Colonic mucosa (tissue), 4 donors: ENCODE measurements around the gene SUPT5H. TPM values are rescaled to one million over a fixed set of nuclear protein-coding genes. Genes with fewer than 3 reads are reported as not detected.

Experiments used
- DNase-seq: peaks from one replicate; pipeline ENCODE4 v3.0.0-alpha.2; 2020
- H3K27ac ChIP-seq: fragments of 200-600 bp; one replicate; pipeline ENCODE4 v1.8.0; 2021
- H3K27me3 ChIP-seq: fragments of 200-600 bp; one replicate; pipeline ENCODE4 v1.8.0; 2021
- H3K36me3 ChIP-seq: fragments of 200-600 bp; one replicate; pipeline ENCODE4 v1.8.0; 2021
- H3K4me1 ChIP-seq: fragments of 200-600 bp; one replicate; pipeline ENCODE4 v1.8.0; 2021; ENCODE audit warnings: mild to moderate bottlenecking
- H3K4me3 ChIP-seq: fragments of 200-600 bp; one replicate; pipeline ENCODE4 v1.8.0; 2021
- H3K9ac ChIP-seq, 2 donors: one replicate each; pipeline ENCODE4 v1.7.0; 2013; ENCODE audit warnings: control low read depth in 2 of 2, low read depth in 2 of 2, low read length in 2 of 2
- H3K9me3 ChIP-seq: fragments of 200-600 bp; one replicate; pipeline ENCODE4 v1.8.0; 2021
- CTCF ChIP-seq: fragments of 200-600 bp; IDR thresholded peaks from one replicate; pipeline ENCODE4 v1.8.0; 2022; ENCODE audit warnings: antibody characterized with exemption, mild to moderate bottlenecking
- intact Hi-C: fragments of 100-400 bp; cut with DNase I; formaldehyde crosslinking; loops from one replicate; pipeline ENCODE4 v1.14.1; 2022
- total RNA-seq, 2 donors: library from RNA; stranded (reverse); fragmentation: NEBNext Ultra II Directional in 1 of 2; extraction: Animal tissue kit (Norgen Biotek cat#: 25700) in 1 of 2; gene quantifications; one replicate each; pipeline ENCODE4 v1.2.1, GENCODE V29; 2021
- donor health status: healthy.
- donor health status: DM: no; HTN: no; CAD: no.
- donor health status: DM: no; HTN: no; CAD: no.

SUPT5H gene
- total RNA-seq, 2 donors from 2014 or later: 76.6 to 123 TPM

- DNase-seq: no peak
- intact Hi-C loops: no loop called here
- no peak for TF ChIP-seq CTCF
- no peak overlapping the region for H3K27ac ChIP-seq
- H3K4me1 ChIP-seq: no peaks in the 10 kb centered on the region
- H3K9ac ChIP-seq: no peak overlapping the region
- H3K27me3 ChIP-seq: peaks cover 38% of the 10 kb centered on the region
- no peaks in the 10 kb centered on the region for H3K36me3 ChIP-seq
- peak overlapping the region; percentile 35 for H3K4me3 ChIP-seq
- no peaks in the 10 kb centered on the region for H3K9me3 ChIP-seq
Observed at GRCh38 chr19:39507715-39508364, 62.5 kb downstream of the SUPT5H start.

DNA sequence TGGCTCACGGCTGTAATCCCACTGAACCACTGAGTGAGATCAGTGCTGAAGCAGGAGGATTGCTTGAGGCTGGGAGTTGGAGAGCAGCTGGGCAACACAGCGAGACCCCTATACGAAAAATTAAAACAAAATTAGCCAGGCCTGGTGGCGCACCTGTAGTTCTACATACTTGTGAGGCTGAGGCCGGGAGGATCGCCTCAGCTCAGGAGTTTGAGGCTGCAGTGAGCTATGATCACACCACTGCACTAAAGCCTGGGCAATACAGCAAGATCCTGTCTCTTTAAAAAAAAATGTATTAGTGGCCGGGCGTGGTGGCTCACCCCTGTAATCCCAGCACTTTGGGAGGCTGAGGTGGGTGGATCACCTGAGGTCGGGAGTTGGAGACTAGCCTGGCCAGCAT, 63.2 kb downstream of the SUPT5H start:
- no peaks in the 10 kb centered on the region for H3K36me3 ChIP-seq
- H3K27me3 ChIP-seq: peaks cover 38% of the 10 kb centered on the region
- intact Hi-C loops: no loop called here
- H3K9me3 ChIP-seq: no peaks in the 10 kb centered on the region
- no peak overlapping the region for H3K4me3 ChIP-seq
- DNase-seq: no peak
- no peak overlapping the region for H3K9ac ChIP-seq
- H3K27ac ChIP-seq: no peak overlapping the region
- no peak for TF ChIP-seq CTCF
- H3K4me1 ChIP-seq: no peaks in the 10 kb centered on the region

DNA sequence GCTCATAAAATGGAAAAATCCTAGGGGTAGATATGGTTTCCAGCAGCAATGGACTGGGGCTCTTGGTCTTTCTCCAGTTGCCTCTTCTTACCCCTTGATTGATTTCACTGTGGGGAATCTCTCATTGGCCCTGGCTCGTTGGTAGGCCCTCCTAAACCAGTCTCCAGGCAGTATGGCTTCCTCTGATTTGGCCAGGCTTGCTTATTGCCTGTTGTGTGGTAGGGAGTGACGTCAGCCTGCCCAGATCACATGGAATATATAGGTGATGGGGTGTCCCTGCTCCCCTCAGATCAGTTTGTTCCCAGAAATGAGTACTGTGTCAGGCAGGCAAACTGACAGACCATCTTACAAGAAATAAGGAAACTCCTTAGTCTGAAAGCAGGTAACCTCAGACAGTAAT, 63.9 kb downstream of the SUPT5H start:
- DNase-seq: no peak
- no peak overlapping the region for H3K4me3 ChIP-seq
- H3K36me3 ChIP-seq: no peaks in the 10 kb centered on the region
- no peak for TF ChIP-seq CTCF
- H3K9me3 ChIP-seq: no peaks in the 10 kb centered on the region
- peaks cover 44% of the 10 kb centered on the region for H3K27me3 ChIP-seq
- no peaks in the 10 kb centered on the region for H3K4me1 ChIP-seq
- H3K27ac ChIP-seq: no peak overlapping the region
- intact Hi-C loops: no loop called here
- H3K9ac ChIP-seq: no peak overlapping the region

DNA sequence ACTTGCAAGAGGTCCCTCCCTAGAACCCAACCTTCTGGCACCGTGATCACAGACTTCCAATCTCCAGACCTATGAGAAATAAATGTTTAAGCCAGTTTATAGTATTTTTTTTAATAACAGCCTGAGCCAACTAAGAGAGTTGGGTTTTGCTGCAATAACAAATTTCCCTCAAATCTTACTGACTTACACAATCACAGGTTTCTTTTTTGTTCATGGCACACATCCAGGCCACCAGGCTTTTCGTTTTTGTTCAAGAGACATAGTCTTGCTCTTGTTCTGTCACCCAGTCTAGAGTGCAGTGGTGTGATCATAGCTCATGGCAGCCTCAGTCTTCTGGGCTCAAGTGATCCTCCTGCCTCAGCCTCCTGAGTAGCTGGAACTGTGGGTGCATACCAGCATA, 67.6 kb downstream of the SUPT5H start:
- Histone ChIP-seq H3K27me3 (peaks cover 37% of the 10 kb centered on the region), H3K4me1 (no peaks in the 10 kb centered on the region), H3K4me3 (no peak overlapping the region), H3K9ac (no peak overlapping the region), H3K9me3 (no peaks in the 10 kb centered on the region), H3K27ac (no peak overlapping the region), H3K36me3 (no peaks in the 10 kb centered on the region)
- intact Hi-C loops: no loop called here
- no peak for DNase-seq
- TF ChIP-seq CTCF: no peak

- Histone ChIP-seq H3K4me3 (peak within 1 kb of the TSS; percentile 2), H3K9ac (no peak within 1 kb of the TSS), H3K36me3 (no peaks in the 10 kb centered on the region), H3K4me1 (no peaks in the 10 kb centered on the region), H3K27me3 (peaks cover 26% of the 10 kb centered on the region), H3K27ac (no peak within 1 kb of the TSS), H3K9me3 (no peaks in the 10 kb centered on the region)
- no peak for DNase-seq
- no peak for TF ChIP-seq CTCF
- intact Hi-C loops: no loop called here
Observed at GRCh38 chr19:39514840-39515550, 69.6 kb downstream of the SUPT5H start, which contains the start of gene SELENOV. SELENOV (plus strand) TSS chr19:39515139; CDS start chr19:39515213, 74 bp downstream.
